Measurements from ENCODE around the gene ABCC3.

Gene ABCC3, protein sequence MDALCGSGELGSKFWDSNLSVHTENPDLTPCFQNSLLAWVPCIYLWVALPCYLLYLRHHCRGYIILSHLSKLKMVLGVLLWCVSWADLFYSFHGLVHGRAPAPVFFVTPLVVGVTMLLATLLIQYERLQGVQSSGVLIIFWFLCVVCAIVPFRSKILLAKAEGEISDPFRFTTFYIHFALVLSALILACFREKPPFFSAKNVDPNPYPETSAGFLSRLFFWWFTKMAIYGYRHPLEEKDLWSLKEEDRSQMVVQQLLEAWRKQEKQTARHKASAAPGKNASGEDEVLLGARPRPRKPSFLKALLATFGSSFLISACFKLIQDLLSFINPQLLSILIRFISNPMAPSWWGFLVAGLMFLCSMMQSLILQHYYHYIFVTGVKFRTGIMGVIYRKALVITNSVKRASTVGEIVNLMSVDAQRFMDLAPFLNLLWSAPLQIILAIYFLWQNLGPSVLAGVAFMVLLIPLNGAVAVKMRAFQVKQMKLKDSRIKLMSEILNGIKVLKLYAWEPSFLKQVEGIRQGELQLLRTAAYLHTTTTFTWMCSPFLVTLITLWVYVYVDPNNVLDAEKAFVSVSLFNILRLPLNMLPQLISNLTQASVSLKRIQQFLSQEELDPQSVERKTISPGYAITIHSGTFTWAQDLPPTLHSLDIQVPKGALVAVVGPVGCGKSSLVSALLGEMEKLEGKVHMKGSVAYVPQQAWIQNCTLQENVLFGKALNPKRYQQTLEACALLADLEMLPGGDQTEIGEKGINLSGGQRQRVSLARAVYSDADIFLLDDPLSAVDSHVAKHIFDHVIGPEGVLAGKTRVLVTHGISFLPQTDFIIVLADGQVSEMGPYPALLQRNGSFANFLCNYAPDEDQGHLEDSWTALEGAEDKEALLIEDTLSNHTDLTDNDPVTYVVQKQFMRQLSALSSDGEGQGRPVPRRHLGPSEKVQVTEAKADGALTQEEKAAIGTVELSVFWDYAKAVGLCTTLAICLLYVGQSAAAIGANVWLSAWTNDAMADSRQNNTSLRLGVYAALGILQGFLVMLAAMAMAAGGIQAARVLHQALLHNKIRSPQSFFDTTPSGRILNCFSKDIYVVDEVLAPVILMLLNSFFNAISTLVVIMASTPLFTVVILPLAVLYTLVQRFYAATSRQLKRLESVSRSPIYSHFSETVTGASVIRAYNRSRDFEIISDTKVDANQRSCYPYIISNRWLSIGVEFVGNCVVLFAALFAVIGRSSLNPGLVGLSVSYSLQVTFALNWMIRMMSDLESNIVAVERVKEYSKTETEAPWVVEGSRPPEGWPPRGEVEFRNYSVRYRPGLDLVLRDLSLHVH (N-terminal part only)

DNA sequence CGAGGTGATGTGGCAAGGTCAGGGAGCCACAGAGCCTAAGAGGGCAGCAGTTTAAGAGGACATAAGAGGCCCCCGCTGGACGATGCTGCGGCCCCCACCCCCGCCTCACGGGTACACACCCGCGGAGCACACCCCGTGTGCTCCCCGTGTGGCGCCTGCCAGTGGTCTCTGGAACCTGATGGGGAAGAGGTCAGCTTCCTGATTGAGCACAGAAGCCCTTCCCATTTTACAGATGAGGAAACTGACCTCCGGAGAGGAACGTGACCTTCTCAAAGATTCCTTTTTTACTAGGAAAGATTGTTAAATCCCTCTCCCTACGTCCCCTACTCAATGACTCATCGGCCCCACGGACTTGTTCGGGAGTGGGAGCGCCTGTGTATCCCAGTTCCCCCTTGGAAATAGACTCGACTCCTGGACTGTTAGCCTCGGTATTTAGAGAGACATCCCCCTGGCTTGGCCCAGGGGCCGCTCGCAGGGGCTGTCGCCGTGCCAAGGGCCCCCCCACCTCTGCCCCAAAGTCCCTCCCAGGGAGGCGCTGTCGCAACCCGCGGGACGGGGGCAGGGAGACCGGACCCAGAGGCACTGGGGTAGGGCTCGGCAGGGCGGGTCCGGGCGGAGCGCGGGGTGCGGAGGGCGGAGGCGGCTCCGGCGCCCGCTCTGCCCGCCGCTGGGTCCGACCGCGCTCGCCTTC lies at the start of gene ABCC3:
Gene ABCC3 (plus strand): TSS at position 658 of the 691 bp plus-strand sequence. CDS start 56 bp downstream, outside the sequence.
- peak in 1 of 2 donors; percentile 14 for DNase-seq

DNA sequence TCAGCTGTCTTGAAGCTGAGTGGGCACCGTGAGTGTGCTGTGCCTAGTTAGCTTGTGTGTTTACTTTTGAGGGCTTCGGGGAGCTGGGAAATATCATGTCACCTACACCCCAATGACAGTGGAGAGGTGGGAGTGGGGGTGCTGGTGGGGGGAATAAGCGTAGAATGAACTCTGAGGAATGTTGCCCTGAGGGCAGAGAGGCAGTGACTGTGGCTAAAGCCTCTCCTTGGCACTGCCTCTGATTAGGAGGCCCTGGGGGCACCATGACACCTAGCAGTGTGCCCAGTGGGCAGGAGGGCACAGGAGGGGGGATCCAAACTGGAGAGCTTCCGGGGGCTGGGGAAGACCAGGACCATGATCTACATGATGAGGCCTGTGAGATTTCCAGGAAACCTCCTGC lies 49.3 kb upstream of the ABCC3 start:
- no peak for DNase-seq

DNA sequence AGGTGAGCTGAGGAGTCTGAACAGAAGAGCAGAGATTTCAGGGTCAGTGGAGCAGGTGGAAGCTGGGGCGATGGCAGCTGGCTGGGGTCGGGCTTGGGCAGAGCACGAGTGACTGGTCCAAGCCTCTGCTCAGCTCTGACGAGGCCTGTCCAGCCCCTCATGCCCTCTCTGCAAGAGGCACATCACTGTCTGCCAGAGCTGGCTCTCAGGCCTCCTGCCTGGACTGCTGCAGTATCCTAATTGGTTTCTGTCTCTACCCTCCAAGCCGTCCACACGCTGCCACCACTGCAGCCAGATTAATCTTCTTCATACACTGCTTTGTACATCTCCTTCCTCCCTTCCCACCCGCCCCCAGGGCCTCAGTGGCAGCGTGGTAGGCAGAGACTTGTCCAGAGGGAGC lies 48.8 kb upstream of the ABCC3 start:
- DNase-seq: no peak

DNA sequence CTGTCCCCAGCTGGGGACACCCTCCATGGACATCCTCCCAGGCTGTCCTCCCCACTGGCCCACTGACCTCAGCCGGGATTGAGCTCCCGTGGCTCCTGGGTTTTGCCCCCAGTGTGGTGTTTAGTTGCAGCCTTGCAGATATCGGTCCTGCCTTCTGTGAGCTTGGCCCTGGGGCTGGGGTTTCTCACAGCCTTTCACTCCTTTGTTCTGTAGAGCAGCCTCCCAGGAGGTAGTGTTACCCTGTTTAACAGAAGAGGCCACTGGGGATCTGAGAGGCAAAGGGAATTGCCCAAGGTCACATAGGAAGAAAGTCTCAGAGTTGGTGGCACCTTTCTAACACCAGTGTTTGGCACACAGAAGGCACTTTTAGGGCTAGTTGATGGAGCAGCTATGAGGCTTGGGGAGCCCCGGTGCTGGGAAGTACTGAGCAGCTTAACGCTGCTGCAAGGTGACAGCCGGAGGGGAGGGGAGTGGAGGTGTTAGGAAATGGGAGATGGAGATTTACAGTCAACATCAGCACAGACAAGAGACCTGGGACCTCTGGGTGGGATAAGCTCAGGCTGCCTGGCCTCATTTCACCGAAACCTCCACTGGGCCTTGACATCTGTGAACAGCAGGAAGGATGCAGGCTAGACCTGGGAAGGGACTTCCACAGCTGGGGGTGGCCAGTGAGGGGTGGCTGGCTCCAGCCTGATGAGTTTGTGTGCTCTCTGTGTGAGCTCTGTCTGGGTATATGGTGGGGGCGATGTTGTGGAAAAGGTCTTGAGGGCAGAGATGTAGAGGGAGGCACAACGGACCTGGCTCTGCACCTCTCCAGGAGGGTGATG lies 48.0 kb upstream of the ABCC3 start:
- DNase-seq: no peak

DNA sequence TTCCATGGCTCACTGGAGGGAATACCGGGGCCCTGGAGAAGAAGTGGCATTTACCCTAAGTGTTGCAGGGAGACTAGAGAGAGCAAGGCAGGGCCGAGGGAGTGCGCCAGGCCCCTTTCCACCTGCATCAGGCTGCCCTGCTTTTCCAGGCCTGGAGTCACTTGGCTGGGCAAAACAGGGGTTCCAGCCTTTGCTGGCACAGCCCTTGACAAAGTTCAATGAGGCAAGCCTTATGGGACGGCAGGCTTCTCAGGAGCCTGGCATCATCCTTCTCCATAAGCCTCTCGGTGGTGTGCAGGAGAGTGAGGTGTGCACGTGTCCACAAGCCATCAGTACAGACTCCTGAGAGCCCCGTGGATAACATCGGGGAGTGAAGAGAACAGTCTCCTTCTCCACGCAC lies 47.1 kb upstream of the ABCC3 start:
- DNase-seq: no peak

DNA sequence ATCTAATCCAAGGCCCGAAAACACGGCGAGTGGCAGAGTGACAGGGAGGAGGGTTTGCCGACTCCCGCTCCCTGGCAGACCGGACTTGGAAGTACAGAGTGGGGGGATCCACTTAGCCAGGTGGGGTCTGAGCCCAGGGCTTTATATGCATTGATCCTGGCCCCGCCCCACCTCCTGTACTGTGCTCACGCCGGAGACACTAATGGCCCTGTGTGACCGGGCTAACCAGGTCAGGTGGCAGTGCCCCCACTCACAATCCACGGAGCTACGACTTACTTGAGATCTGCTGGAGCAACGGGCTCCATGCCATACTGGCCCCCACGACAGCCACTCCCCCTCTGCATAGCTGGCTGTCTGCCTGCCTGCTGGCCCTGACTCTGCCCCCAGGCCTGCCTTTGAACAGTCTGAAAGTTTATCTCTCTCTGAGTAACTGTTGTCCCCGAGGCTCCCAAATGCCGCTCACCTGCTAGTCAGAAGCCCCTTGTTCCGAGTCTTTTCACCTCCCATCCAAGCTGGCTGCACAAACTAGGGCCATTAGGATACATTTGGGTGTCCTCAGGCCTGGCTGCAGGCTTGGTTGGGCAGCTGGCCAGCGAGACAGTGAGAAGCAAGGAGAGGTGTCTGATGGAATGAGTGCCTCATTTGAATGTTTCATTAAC lies 46.2 kb upstream of the ABCC3 start:
- no peak for DNase-seq

DNA sequence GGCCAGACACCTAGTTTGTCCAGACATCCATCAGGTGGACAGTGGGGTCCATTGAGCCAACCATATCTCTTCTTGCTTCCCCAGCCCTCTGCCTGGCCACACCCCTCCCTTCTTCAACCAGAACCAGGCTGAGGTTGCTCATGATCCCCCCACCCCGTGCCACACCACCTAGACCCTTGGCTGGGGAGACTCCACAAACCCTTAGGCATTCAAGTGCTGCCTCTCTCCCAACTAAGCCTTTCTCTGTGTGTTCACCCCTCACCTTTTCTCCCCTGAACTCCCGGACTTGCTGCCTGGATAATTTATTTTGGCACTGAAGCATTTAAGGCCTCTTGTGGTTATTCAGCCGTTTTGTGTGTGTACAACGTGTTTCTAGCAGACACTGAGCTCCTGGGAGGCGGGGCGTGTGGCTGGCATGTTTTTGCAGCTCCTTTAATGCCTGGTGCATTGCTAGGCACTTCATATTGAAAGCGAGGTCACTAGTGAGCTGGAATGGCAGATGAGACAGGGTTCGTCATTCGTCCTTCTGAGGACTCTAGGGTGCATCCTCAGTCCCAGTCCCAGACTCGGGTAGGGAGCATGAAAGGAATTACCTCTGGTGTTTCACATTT lies 45.5 kb upstream of the ABCC3 start:
- DNase-seq: no peak

DNA sequence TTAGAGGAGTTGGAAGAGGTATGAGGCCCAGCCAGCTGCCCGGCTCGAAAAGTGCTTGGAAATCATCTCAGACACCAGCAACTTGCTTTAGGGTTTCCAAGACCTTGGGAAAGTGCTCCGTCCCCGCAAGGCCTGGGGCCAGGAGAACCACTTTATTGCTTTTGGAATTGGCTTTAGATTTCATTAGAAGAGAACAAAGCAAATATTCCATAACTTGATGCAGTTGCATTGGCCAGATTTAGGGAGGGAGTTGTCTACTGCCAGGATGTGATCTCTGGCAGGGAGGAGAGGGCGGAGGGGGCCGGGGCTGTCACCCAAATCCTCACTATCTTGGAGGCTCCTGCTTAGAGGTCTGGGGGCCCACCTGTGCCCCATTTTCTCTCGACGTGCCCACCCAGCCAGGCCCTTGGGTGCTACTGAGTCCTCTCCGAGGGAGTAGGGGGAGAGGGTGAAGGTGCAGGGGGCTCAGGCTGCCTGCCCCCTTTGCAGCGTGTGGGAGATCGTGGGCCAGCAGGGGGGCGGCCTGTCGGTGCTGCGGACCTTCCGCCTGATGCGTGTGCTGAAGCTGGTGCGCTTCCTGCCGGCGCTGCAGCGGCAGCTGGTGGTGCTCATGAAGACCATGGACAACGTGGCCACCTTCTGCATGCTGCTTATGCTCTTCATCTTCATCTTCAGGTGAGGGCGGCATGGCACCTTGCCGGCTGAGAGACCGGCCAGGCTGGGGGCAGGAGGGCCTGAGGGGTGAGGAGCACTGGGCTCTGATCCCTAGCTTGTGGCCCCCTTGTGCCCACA lies 43.5 kb upstream of the ABCC3 start:
- DNase-seq: no peak

DNA sequence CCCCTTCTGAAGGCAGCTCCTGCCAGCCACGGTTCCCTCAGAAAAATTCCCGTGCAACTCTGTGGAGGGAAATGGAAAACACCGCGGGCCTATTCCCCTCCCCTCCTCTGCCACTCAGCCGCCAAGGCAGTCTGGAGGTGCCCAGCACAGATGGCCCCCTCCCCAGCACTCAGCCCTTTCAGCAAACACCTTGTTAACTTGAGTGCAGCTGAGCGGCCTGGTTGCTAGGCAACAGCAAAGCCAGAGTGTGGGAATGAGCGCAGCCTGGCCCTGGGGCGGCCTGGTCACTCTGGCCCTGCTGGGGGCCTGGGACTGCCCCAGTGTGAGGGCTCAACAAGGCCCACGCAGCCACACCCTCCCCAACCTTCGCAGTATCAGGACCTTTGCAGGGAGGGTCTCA lies 41.4 kb upstream of the ABCC3 start:
- no peak for DNase-seq

DNA sequence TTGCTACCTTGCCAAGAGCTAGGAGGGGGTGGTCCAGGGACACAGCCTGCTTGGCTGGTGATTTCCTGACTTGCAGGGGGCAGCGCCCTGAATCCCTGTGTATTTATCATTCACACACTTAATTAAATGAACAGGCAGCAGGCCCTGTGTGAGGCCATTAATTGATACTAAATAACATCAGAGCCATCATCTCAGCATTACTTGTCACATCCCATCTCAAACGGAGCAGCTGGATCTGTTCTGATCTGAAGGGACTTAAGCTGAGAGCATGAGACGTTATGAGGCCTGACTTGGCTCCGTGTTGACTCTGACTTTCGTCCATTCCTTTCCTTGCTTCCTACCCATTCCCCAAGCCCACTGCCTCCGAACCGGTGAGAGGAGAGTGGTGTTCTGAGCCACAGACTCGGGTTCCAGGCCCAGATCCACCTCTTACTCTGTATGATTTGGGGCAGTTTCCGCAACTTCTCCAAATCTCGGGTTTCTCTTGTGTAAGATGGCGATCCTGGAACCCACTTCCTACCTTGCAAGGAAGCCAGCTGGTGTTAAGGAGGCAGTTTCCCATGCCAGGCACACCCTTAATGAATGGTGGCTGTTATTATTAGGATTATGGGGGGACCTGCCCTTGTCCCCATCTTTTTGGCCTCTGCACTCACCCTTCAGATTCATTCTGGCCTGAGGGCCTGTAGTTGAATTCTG lies 40.4 kb upstream of the ABCC3 start:
- no peak for DNase-seq

DNA sequence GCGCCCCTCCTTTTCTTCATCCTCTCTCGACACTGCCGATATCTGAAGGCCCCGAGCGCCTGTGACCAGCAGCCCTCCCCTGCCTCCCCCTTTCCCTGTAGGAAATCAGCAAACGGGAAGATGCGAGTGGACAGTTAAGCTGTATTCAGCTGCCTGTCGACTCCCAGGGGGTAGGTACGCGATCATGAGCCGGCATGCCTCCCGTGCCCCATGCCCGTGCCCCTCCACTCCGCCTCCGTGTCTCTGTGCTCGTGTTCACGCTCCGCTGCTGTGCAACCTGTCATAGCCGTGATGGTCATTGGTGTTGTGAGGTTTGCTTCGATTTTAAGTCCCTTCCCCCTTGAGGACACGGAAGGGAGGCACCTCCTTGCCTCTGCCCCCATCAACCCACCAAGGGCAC lies 39.8 kb upstream of the ABCC3 start:
- no peak for DNase-seq

DNA sequence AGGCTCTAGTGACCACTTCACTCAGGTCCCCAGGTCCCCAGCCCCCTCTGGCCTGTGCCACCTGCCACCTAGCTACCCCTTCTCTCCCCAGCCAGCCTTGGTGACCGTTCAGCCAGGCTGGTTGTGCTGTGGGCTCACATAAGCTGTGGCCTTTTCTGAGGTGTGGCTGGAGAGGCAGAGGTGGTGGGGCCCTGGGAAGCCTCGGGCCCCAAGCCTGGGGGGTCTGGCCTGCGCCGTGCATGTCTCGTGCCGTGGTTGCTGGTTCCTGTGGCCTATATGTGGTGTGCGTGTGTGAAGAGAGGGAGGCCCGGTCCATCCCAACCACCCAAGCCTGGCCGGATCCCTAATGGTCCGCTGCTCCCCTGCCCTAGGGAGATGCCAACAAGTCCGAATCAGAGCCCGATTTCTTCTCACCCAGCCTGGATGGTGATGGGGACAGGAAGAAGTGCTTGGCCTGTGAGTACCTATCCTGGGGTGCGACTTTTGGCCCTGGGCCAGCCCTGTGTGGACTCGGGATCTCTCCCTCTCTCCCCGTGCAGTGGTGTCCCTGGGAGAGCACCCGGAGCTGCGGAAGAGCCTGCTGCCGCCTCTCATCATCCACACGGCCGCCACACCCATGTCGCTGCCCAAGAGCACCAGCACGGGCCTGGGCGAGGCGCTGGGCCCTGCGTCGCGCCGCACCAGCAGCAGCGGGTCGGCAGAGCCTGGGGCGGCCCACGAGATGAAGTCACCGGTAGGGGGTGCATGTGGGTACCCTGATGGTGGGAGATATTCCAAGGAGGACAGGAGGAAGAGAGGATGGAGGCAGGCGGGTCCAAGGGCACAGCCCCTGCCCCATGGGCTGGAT lies 38.3 kb upstream of the ABCC3 start:
- no peak for DNase-seq

DNA sequence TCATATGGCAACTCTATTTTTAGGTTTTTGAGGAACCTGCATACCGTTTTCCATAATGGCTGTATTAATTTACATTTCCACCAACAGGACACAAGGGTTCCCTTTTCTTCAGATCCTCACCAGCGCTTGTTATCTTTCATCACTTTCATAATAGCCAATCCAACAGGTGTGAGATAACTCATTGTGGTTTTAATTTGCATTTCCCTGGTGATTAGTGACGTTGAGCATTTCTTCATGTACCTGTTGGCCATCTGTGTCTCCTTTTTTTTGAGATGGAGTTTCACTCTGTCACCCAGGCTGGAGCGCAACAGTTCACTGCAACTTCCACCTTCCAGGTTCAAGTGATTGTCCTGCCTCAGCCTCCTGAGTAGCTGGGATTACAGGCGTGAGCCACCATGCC lies 36.2 kb upstream of the ABCC3 start:
- DNase-seq: no peak

DNA sequence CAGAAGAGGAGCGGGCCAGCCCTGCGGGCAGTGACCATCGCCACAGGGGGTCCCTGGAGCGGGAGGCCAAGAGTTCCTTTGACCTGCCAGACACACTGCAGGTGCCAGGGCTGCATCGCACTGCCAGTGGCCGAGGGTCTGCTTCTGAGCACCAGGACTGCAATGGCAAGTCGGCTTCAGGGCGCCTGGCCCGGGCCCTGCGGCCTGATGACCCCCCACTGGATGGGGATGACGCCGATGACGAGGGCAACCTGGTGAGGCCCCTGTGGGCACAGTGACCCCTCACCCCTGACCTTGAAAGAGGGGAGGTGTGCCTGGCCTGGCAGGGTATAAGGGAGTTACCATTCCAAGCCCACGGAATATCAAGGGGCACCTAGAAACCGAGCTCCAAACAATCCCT lies 35.1 kb upstream of the ABCC3 start:
- DNase-seq: no peak

DNA sequence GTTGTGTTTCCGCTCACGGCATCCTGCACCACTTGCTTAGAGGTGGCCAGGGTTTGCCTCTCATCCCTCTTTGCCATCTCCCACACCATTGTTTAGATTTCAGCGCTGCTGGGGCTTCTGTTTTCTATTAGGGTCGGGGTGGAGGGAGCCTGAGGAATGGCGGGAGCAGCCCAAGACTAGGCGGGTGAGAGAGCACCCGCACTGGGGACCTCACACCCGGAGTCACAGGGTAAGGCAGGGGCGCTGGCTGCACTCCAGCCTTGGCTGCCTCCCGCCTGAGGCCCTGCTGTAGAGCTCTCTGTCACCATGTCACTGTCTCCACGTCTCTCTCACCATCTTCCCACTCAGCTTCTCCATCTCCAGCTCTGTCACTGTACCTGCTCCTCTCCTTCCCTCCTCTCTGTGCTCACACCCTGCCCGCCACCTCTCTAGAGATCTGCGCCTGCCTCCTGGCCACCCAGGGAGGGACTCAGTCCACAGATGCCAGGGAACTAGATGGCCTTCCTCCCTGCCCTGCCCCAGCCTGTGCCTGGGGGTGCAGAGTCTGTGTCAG lies 32.8 kb upstream of the ABCC3 start:
- no peak for DNase-seq

DNA sequence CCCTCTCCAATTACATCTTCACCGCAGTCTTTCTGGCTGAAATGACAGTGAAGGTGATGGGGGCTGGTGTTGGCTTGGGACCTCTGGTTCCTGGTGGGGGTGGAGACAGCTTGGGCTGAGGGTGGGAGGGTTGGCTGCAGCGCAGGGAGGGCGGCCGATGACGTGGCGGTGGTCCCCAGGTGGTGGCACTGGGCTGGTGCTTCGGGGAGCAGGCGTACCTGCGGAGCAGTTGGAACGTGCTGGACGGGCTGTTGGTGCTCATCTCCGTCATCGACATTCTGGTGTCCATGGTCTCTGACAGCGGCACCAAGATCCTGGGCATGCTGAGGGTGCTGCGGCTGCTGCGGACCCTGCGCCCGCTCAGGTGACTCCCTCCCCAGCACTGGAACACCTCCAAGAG lies 31.8 kb upstream of the ABCC3 start:
- DNase-seq: no peak

DNA sequence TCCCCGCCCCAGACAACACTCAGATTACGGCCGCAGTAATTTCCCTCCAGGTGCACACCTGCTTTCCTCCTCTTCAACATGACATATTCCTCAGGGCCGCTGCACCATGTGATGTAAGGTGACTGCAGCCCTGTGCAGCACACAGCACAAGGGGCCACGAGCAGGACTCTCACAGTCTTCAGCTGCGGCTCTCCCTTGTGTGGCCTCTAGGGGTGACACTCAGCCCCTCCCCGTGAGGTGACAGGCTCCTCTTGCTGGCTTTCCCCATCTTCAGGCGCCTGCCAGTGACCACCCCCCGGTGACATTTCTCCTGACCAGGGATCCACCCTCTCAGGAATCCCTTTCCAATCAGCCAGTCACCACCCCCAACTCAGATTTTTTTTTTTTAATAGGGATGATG lies 31.3 kb upstream of the ABCC3 start:
- DNase-seq: no peak

DNA sequence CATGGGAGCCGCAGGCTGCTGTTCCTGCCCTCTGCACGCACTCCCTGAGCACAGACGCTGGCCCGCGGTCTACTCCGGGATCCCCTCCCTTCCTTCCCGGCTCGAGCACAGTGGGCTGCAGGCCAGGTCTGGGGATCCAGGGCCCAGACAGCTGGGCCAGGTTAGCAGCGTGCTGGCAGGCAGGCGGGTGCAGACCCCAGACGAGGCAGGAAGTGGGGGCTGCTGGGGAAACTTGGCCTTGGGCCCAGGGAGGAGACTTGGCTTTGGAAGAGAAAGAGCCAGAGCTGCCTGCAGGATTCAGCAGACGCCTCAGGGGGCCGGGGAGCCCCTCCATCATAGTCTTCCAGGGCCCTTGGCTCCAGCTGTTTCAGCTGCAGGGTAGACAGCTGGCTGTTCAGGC lies 30.2 kb upstream of the ABCC3 start:
- DNase-seq: no peak

Data from CD4-positive, alpha-beta T cell treated with Interleukin-1 beta for 1 hour (primary cell).